NCI-H1417 (cell line): ENCODE results near the gene SAMD4A.
"Not testable (repeated sequence)": the region's sequence is repeated elsewhere in the genome, so short reads cannot be mapped to it uniquely, and the experiment has no call there.

ENCODE experiments used
- DNase-seq, 3 experiments: peaks; one replicate each; lab custom pipeline; 2025; lab: John Stamatoyannopoulos, UW

The SAMD4A gene

GRCh38 chr14:54734966-54735365, 168.0 kb downstream of the SAMD4A start:
- no peak for DNase-seq

- no peak for DNase-seq
These were observed 168.5 kb downstream of the SAMD4A start for GRCh38 chr14:54735424-54735823.

- DNase-seq, result no peak
These were observed 170.3 kb downstream of the SAMD4A start for GRCh38 chr14:54737132-54737711.

GRCh38 chr14:54738009-54738408, 171.1 kb downstream of the SAMD4A start:
- peak in 1 of 3 experiments; percentile 19 for DNase-seq

GRCh38 chr14:54739514-54739913, 172.6 kb downstream of the SAMD4A start:
- DNase-seq, result no peak

GRCh38 chr14:54742492-54743350, 175.8 kb downstream of the SAMD4A start:
- no peak for DNase-seq

DNA sequence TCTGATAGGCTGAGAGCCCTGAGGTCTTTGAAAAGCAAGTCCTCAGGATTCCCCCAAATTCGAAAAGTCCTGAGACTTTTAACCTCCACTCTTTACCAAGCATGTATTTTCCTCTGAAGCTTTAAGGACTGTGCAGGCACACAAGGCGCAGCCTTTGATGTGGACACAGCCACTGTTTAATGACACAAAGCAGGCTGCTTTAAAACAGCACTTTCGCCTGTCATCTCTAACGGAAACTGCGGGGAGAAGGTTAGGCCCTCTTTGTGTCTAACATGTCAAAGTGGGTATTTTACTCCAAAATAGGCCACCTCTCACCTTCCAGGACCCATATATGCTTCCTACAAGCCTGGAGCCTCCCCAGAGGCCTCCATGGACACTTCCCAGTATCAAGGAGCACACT, 176.5 kb downstream of the SAMD4A start:
- no peak for DNase-seq

GRCh38 chr14:54746019-54746418, 179.1 kb downstream of the SAMD4A start:
- DNase-seq, result no peak

DNA sequence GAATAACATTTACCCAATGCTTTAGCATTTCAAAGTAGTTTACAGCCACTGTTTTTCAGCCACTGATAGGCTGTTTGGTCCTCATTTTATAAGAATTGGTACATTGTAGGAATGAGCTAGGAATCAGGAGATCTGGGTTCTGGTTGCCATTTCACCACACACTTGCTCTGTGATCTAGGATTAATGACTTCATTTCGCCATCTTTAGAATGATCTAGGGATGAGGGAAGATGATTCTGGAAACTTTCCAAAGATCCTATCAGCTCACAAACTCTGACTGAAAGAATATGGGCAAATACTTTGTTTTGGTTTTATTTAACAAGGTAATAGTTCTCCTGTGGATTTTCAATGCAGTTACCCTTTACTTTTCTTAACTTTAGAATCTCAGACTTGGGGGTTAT, 180.7 kb downstream of the SAMD4A start:
- no peak for DNase-seq

GRCh38 chr14:54749180-54749579, 182.3 kb downstream of the SAMD4A start:
- no peak for DNase-seq

DNA sequence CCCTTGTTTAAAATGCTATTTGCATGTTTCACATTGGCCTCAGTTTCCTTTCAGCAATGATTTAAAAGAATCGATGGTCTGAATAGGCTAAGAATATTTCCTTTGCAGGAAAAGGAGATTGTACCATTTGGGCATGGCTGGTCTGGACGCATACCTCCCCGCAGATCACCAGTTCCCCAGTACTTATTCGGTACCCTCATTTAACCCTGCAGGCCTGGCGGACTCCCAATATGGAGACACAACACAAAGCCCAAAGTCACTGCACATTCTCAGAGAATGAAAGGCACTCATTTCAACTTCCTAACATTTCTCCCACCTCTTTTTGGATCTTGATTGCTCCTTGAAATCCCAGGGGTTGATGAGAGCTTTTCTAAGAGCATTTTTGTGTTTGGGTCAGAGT, 182.8 kb downstream of the SAMD4A start:
- DNase-seq, result no peak

DNA sequence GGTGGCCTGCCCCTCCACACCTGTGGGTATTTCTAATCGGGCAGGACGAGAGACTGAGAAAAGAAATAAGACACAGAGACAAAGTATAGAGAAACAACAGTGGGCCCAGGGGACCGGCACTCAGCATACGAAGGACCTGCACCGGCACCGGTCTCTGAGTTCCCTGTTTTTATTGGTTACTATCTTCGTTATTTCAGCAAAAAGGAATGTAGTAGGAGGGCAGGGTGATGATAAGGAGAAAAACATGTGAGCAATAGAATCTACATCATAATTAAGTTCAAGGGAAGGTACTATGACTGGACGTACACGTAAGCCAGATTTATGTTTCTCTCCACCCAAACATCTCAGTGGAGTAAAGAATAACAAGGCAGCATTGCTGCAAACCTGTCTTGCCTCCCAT, 185.7 kb downstream of the SAMD4A start:
- DNase-seq, result not testable (repeated sequence)

DNA sequence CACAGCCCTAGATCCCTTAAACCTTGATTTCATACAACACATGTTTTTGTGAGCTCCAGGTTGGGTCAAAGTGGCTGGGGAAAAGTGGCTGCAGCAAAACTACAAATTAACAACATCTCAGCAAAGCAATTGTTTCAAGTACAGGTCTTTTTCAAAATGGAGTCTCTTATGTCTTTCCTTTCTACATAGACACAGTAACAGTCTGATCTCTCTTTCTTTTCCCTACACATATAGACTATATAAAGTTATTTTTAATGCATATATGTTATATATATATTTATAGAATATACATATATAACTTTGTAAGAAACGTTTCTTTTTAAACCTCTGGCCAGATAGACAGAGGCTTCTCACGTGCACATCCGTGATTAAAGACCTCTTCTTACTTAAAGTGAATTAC, 186.5 kb downstream of the SAMD4A start:
- DNase-seq, result not testable (repeated sequence)

- no peak for DNase-seq
These were observed 187.2 kb downstream of the SAMD4A start for GRCh38 chr14:54754116-54754622.

DNA sequence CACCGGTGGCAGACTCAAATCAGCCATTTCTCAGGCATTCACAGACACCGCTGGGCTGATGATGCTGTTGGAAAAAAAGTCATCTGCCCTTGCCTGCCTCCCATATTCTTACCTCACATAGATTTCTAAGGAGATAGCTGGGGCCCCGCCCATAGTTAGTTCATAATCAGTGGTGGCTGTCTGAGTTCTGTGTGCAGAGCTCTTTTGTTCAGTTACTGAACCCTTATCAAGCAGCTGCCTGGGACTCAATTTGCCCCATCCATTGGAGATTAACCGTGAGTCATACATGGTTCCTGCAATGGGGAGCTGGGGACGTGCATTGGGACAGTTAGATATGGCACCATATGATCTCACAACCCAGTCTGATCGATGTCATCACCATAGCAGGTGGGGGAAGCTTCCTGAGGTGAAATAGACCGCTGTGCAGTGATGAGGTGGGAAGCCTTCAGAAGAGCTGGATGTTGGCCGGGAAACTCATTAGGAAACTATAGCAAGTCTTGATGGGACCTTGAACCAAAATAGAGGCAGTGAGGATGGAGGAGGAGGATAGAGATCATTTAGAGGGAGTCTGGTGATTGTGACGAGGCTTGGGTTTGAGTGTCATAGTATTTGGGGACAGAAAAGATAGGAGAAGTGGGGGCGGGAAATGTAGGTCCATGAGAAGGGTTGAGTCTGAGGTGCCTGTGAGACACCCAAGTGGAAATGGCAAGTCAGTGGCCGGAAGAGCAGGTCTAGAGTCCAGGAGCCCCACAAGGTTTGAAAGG, 187.9 kb downstream of the SAMD4A start:
- no peak for DNase-seq

DNA sequence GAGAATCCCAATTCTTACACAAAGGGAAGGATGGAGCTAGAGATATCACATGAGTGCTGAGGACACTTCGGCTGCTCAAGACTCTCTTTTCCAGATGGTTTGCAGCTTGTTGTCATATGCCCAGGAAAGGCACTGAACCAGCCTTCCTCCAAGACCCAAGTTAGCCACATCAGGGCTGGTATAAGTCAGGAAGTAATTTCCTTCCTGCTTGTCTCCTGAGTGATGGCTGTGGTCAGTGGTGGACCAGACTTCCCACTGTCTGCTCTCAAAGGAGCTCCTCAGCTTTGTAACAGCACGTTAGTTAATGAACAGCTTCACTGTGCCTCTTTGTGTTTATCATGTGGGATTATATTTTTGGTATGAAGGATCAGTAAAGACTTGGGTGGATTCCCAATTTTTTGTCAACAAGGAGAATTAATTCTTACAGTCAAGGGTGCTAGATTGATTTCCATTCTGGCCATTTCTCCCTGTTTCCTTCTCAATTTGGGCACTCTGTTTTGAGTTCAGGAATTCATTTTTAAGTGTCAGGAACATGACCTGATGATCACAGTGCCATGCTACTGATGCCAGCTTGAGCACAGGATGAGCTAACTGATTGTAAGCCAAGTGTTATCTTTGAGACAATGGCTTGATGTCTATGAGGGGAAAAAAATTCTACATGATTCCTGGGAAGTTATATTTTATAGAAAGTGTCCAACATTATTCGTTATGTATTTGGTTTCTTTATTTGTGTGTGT, 189.9 kb downstream of the SAMD4A start:
- no peak for DNase-seq

- DNase-seq, result no peak
These were observed 191.1 kb downstream of the SAMD4A start for GRCh38 chr14:54758041-54758440.

DNA sequence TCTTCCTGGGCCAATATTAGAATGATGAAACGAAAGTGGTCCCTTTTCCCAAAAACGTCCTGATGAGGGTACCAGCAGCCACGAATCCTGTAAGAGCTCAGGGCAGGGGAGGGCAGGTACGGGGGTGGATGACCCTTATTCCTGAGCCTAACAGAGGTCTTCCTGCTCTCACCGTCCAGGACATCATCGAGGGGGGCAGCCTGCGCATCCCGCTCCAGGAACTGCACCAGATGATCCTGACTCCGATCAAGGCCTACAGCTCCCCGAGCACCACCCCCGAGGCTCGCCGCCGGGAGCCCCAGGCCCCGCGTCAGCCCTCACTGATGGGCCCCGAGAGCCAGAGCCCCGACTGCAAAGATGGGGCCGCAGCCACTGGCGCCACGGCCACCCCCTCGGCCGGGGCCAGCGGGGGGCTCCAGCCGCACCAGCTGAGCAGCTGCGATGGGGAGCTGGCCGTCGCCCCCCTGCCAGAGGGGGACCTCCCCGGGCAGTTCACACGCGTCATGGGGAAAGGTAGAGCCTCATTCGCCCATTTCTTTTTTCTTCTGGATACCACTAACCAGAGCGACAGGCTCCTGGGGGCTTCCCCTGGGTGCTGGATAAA, 193.2 kb downstream of the SAMD4A start:
- no peak for DNase-seq

DNA sequence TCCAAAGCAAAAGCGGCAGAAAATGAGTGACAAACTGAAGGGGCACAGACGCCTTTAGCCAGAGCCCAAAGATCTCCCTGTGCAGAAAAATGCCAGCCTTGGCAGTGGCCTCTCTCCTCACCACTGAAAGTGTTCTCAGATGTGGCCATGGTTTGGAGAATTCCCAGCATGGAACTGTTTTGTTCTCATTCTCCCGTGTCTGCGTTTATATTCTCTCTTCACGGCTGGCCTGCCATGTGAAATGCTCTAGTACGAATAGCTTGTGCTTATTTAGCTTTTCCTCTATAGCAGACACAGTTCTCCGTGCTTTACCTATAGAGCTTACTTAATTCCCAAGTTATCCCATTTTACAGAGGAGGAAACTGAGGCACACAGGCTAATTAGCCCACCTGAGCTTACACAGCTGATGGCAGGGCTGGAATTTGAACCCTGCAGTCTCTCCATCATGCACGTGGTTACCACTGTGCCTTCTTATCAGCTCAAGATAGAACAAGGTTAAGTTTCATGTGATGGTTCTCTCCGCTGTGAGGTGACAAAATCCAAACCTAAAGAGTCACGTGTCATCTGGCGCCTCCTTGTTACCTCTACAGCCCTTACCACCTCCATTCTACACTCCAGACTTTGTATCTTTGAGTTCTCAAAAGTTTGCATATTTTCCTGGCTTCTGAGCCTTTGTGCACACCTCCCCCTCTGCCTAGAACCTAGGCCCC, 194.1 kb downstream of the SAMD4A start:
- no peak for DNase-seq

DNA sequence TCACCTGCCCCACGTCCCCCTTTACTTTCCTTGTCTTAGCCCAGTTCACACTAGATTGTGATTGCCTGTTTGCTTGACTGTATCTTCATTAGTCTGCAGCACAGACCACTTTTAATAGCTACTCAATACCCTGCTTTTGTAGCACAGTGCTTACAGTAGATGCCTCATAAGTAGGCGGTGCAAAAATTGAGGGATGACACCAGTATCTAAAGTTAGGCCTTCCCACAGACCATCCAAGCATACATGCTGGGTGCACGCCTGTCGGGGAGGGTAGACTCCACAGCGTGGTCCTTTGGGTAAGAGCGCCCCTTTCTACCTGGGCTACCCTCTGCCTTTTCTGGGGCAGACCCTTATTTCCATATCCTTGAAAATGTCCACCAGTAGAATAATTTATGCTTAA, 194.9 kb downstream of the SAMD4A start:
- DNase-seq, result no peak

- DNase-seq, result no peak
These were observed 195.4 kb downstream of the SAMD4A start for GRCh38 chr14:54762296-54762695.
